Muscle layer of duodenum (tissue), 2 donors: Measurements from ENCODE around the gene PSMC6.
A peak's percentile ranks its signal among the peaks of the same experiment; 100 is the strongest.
"Not testable (repeated sequence)": the region's sequence is repeated elsewhere in the genome, so short reads cannot be mapped to it uniquely, and the experiment has no call there.

Source experiments
- H3K27ac ChIP-seq: one replicate; pipeline ENCODE4 v1.7.0; 2013; ENCODE audit warnings: mild to moderate bottlenecking, low read length
- H3K27me3 ChIP-seq: one replicate; pipeline ENCODE4 v1.7.0; 2013; ENCODE audit warnings: low read depth, mild to moderate bottlenecking, control low read depth, low read length
- H3K36me3 ChIP-seq, 2 donors: one replicate each; pipeline ENCODE4 v1.7.0; 2013; ENCODE audit warnings: low read length in 2 of 2, control low read depth in 1 of 2, mild to moderate bottlenecking in 1 of 2; ENCODE audit not compliant: insufficient read depth in 2 of 2, control insufficient read depth in 1 of 2
- H3K4me1 ChIP-seq, 2 donors: one replicate each; pipeline ENCODE4 v1.7.0; 2013; ENCODE audit warnings: low read length in 2 of 2, mild to moderate bottlenecking in 2 of 2, control low read depth in 1 of 2, moderate library complexity in 1 of 2; ENCODE audit not compliant: insufficient read depth in 2 of 2, control insufficient read depth in 1 of 2
- H3K4me3 ChIP-seq, 2 donors: one replicate each; pipeline ENCODE4 v1.7.0; 2013; ENCODE audit warnings: low read length in 2 of 2, low read depth in 1 of 2, mild to moderate bottlenecking in 1 of 2
- H3K9me3 ChIP-seq, 2 donors: one replicate each; pipeline ENCODE4 v1.7.0; 2013; ENCODE audit warnings: low read length in 2 of 2, control low read depth in 1 of 2, mild to moderate bottlenecking in 1 of 2; ENCODE audit not compliant: control insufficient read depth in 1 of 2
- donor health status: healthy.

The PSMC6 gene

GRCh38 chr14:52723514-52724359 lies 16.7 kb downstream of the PSMC6 start:
- Histone ChIP-seq H3K4me1 (no peaks in the 10 kb centered on the region), H3K4me3 (no peak overlapping the region)

GRCh38 chr14:52724360-52724644 lies 17.3 kb downstream of the PSMC6 start:
- Histone ChIP-seq H3K4me1 (no peaks in the 10 kb centered on the region), H3K9me3 (no peaks in the 10 kb centered on the region), H3K27me3 (no peaks in the 10 kb centered on the region), H3K36me3 (peaks cover 46 to 74% of the 10 kb centered on the region in 2 donors), H3K27ac (no peak overlapping the region), H3K4me3 (no peak overlapping the region)

More at GRCh38 chr14:52723514-52724359, 16.7 kb downstream of the PSMC6 start:
- H3K27ac ChIP-seq: no peak overlapping the region
- H3K27me3 ChIP-seq: no peaks in the 10 kb centered on the region
- H3K9me3 ChIP-seq: no peaks in the 10 kb centered on the region
- H3K36me3 ChIP-seq: peaks cover 52 to 79% of the 10 kb centered on the region in 2 donors

GRCh38 chr14:52727509-52727908 lies 20.5 kb downstream of the PSMC6 start:
- H3K27me3 ChIP-seq, H3K9me3 ChIP-seq, H3K27ac ChIP-seq, H3K4me3 ChIP-seq, H3K4me1 ChIP-seq: not testable (repeated sequence)
- peaks cover 26 to 57% of the 10 kb centered on the region in 2 donors for H3K36me3 ChIP-seq

- not testable (repeated sequence) for H3K4me1 ChIP-seq
Measured at GRCh38 chr14:52729035-52729434, 22.0 kb downstream of the PSMC6 start.

GRCh38 chr14:52729585-52729924 lies 22.6 kb downstream of the PSMC6 start:
- no peaks in the 10 kb centered on the region for H3K9me3 ChIP-seq
- peaks cover 0 to 8% of the 10 kb centered on the region in 2 donors for H3K4me1 ChIP-seq
- peak overlapping the region; percentile 55 to 76 for H3K4me3 ChIP-seq
- peaks cover 8 to 37% of the 10 kb centered on the region in 2 donors for H3K36me3 ChIP-seq
- H3K27ac ChIP-seq: peak overlapping the region; percentile 80
- no peaks in the 10 kb centered on the region for H3K27me3 ChIP-seq

More at GRCh38 chr14:52729035-52729434, 22.0 kb downstream of the PSMC6 start:
- not testable (repeated sequence) for H3K9me3 ChIP-seq, H3K27me3 ChIP-seq, H3K27ac ChIP-seq, H3K4me3 ChIP-seq
- peaks cover 13 to 42% of the 10 kb centered on the region in 2 donors for H3K36me3 ChIP-seq

GRCh38 chr14:52729925-52730708 lies 23.1 kb downstream of the PSMC6 start, which contains the start of gene STYX:
TSS of gene STYX (plus strand) at chr14:52730166. CDS start at chr14:52730475, 309 bp downstream.
- H3K36me3 ChIP-seq: peaks cover 8 to 31% of the 10 kb centered on the region in 2 donors
- peak within 1 kb of the TSS; percentile 80 for H3K27ac ChIP-seq

GRCh38 chr14:52730709-52731111 lies 23.7 kb downstream of the PSMC6 start:
- Histone ChIP-seq H3K36me3 (peaks cover 8 to 25% of the 10 kb centered on the region in 2 donors), H3K4me3 (peak overlapping the region; percentile 58 to 76), H3K27me3 (no peaks in the 10 kb centered on the region), H3K27ac (peak overlapping the region; percentile 77), H3K9me3 (no peaks in the 10 kb centered on the region), H3K4me1 (peaks cover 0 to 8% of the 10 kb centered on the region in 2 donors)

More at GRCh38 chr14:52729925-52730708, 23.1 kb downstream of the PSMC6 start, which contains the start of gene STYX:
- peaks cover 0 to 8% of the 10 kb centered on the region in 2 donors for H3K4me1 ChIP-seq
- peak within 1 kb of the TSS; percentile 58 to 76 for H3K4me3 ChIP-seq
- H3K27me3 ChIP-seq: no peaks in the 10 kb centered on the region
- no peaks in the 10 kb centered on the region for H3K9me3 ChIP-seq

GRCh38 chr14:52733824-52734223 lies 26.8 kb downstream of the PSMC6 start:
- Histone ChIP-seq H3K4me1 (peaks cover 0 to 11% of the 10 kb centered on the region in 2 donors), H3K27ac (no peak overlapping the region), H3K9me3 (no peaks in the 10 kb centered on the region), H3K36me3 (no peaks in the 10 kb centered on the region), H3K27me3 (no peaks in the 10 kb centered on the region), H3K4me3 (no peak overlapping the region)

- Histone ChIP-seq H3K9me3 (no peaks in the 10 kb centered on the region), H3K4me1 (peaks cover 0 to 10% of the 10 kb centered on the region in 2 donors), H3K36me3 (no peaks in the 10 kb centered on the region), H3K27me3 (no peaks in the 10 kb centered on the region), H3K4me3 (no peak overlapping the region), H3K27ac (no peak overlapping the region)
Measured at GRCh38 chr14:52735921-52736489, 29.0 kb downstream of the PSMC6 start.

- Histone ChIP-seq H3K9me3 (no peaks in the 10 kb centered on the region), H3K27ac (no peak overlapping the region), H3K36me3 (no peaks in the 10 kb centered on the region), H3K27me3 (no peaks in the 10 kb centered on the region), H3K4me3 (no peak overlapping the region), H3K4me1 (peaks cover 3 to 4% of the 10 kb centered on the region in 2 donors)
Measured at GRCh38 chr14:52738409-52738808, 31.4 kb downstream of the PSMC6 start.

GRCh38 chr14:52740751-52741150 lies 33.8 kb downstream of the PSMC6 start:
- H3K36me3 ChIP-seq: peaks cover 4% of the 10 kb centered on the region in 2 donors
- no peak overlapping the region for H3K4me3 ChIP-seq
- no peak overlapping the region for H3K27ac ChIP-seq
- peaks cover 3 to 4% of the 10 kb centered on the region in 2 donors for H3K4me1 ChIP-seq
- H3K27me3 ChIP-seq: no peaks in the 10 kb centered on the region
- no peaks in the 10 kb centered on the region for H3K9me3 ChIP-seq
